CD14-positive monocyte (primary cell): ENCODE data around the gene RTN4R. TPM values are rescaled to one million over a fixed set of nuclear protein-coding genes. Genes with fewer than 3 reads are reported as not detected.
"Not testable (repeated sequence)": the region's sequence is repeated elsewhere in the genome, so short reads cannot be mapped to it uniquely, and the experiment has no call there.

Experiments
- DNase-seq, 3 donors: peaks; one replicate each; pipeline ENCODE4 v3.0.0-alpha.2; 2011 to 2022
- H2AFZ ChIP-seq: 2 replicates; pipeline ENCODE4 v1.6.0; 2012; ENCODE audit warnings: mild to moderate bottlenecking, low read depth, low read length, inconsistent platforms; ENCODE audit not compliant: insufficient read depth, poor library complexity, severe bottlenecking
- H3K27ac ChIP-seq, 2 donors: 1 replicate in 1 of 2; 2 replicates in 1 of 2; pipeline ENCODE4 v1.5.1; 2012 to 2013; ENCODE audit warnings: low read length in 2 of 2, control low read depth in 1 of 2, inconsistent platforms in 1 of 2, low read depth in 1 of 2, mild to moderate bottlenecking in 1 of 2
- H3K27me3 ChIP-seq, 2 donors: one replicate each; pipeline versions ENCODE4 v1.6.0 to v1.6.1; 2011 to 2013; ENCODE audit warnings: low read length in 2 of 2; ENCODE audit not compliant: control insufficient read depth in 2 of 2, insufficient read depth in 2 of 2
- H3K36me3 ChIP-seq, 2 donors: replicated peaks in 1 of 2; 1 replicate in 1 of 2; 2 replicates in 1 of 2; pipeline versions ENCODE4 v1.5.1 to v1.6.1; 2012 to 2013; ENCODE audit warnings: low read length in 2 of 2, control low read depth in 1 of 2, inconsistent platforms in 1 of 2, mild to moderate bottlenecking in 1 of 2; ENCODE audit not compliant: insufficient read depth in 2 of 2, control insufficient read depth in 1 of 2
- H3K4me1 ChIP-seq, 2 donors: 1 replicate in 1 of 2; 2 replicates in 1 of 2; pipeline versions ENCODE4 v1.5.1 to v1.6.1; 2012 to 2013; ENCODE audit warnings: low read length in 2 of 2, control low read depth in 1 of 2, inconsistent platforms in 1 of 2, mild to moderate bottlenecking in 1 of 2, moderate library complexity in 1 of 2; ENCODE audit not compliant: insufficient read depth in 2 of 2, control insufficient read depth in 1 of 2
- H3K4me2 ChIP-seq: replicated peaks from 2 replicates; pipeline ENCODE3; 2012; ENCODE audit warnings: low read length, moderate library complexity, mild to moderate bottlenecking; ENCODE audit not compliant: poor library complexity, severe bottlenecking; ENCODE audit errors: extremely low read depth
- H3K4me3 ChIP-seq, 3 experiments: fragments of 200-600 bp in 1 of 3; sonication (generic) in 1 of 3; replicated peaks in 1 of 3; 1 replicate in 2 of 3; 2 replicates in 1 of 3; pipeline ENCODE4 v1.5.1; 2011 to 2013; ENCODE audit warnings: low read length in 3 of 3, mild to moderate bottlenecking in 3 of 3, control low read depth in 2 of 3, low read depth in 2 of 3, inconsistent platforms in 1 of 3, moderate library complexity in 1 of 3
- H3K79me2 ChIP-seq: 2 replicates; pipeline ENCODE4 v1.6.0; 2012; ENCODE audit warnings: mild to moderate bottlenecking, control low read depth, inconsistent platforms, low read length, moderate library complexity; ENCODE audit not compliant: insufficient read depth
- H3K9ac ChIP-seq: 2 replicates; pipeline ENCODE4 v1.6.0; 2017; ENCODE audit warnings: low read length, mild to moderate bottlenecking; ENCODE audit not compliant: insufficient read depth, poor library complexity, severe bottlenecking
- H3K9me3 ChIP-seq, 2 donors: replicated peaks in 1 of 2; 1 replicate in 1 of 2; 2 replicates in 1 of 2; pipeline versions ENCODE4 v1.5.1 to v1.6.1; 2012 to 2013; ENCODE audit warnings: low read length in 2 of 2, control low read depth in 1 of 2; ENCODE audit not compliant: control insufficient read depth in 1 of 2, insufficient read depth in 1 of 2
- H4K20me1 ChIP-seq: 2 replicates; pipeline ENCODE4 v1.6.0; 2012; ENCODE audit warnings: mild to moderate bottlenecking, low read length, control low read depth, moderate library complexity; ENCODE audit not compliant: insufficient read depth
- H3K27ac Mint-ChIP-seq, 7 donors: one replicate each; pipeline ENCODE4 v1.8.0; 2020; ENCODE audit warnings: mild to moderate bottlenecking in 7 of 7, mixed read lengths in 7 of 7, moderate library complexity in 6 of 7, inconsistent platforms in 2 of 7
- H3K27me3 Mint-ChIP-seq, 3 donors: one replicate each; pipeline ENCODE4 v1.8.0; 2021 to 2022; ENCODE audit warnings: low read depth in 3 of 3, mild to moderate bottlenecking in 3 of 3, mixed read lengths in 3 of 3, moderate library complexity in 3 of 3, inconsistent platforms in 1 of 3
- H3K36me3 Mint-ChIP-seq, 2 donors: one replicate each; pipeline ENCODE4 v1.8.0; 2020; ENCODE audit warnings: mixed read lengths in 2 of 2, inconsistent platforms in 1 of 2, mild to moderate bottlenecking in 1 of 2
- H3K4me1 Mint-ChIP-seq: one replicate; pipeline ENCODE4 v1.8.0; 2020; ENCODE audit warnings: mild to moderate bottlenecking, mixed read lengths
- H3K4me3 Mint-ChIP-seq, 2 donors: one replicate each; pipeline ENCODE4 v1.8.0; 2020; ENCODE audit warnings: mild to moderate bottlenecking in 2 of 2, mixed read lengths in 2 of 2, moderate library complexity in 1 of 2
- H3K9me3 Mint-ChIP-seq, 7 donors: one replicate each; pipeline ENCODE4 v1.8.0; 2020 to 2022; ENCODE audit warnings: mixed read lengths in 7 of 7, mild to moderate bottlenecking in 6 of 7, moderate library complexity in 6 of 7, inconsistent platforms in 2 of 7
- CTCF ChIP-seq: fragments of 200-600 bp; IDR thresholded peaks from one replicate; pipeline ENCODE4 v1.8.0; 2022; ENCODE audit warnings: antibody characterized with exemption, mild to moderate bottlenecking
- WGBS: methylation state at CpG from one replicate; pipeline ENCODE4 v1.1.5; 2013; ENCODE audit warnings: missing lambda C conversion rate; ENCODE audit not compliant: insufficient coverage; 5-methylcytosine and 5-hydroxymethylcytosine counted together
- intact Hi-C, 2 donors: fragments of 100-400 bp; cut with micrococcal nuclease; formaldehyde crosslinking; loops; one replicate each; pipeline versions ENCODE4 v1.15.0 to v1.15.1; 2023
- polyA plus RNA-seq, 3 donors: library from polyadenylated mRNA; depleted of rRNA in 1 of 3; unstranded in 2 of 3; stranded (reverse) in 1 of 3; fragments of 300-500 nt in 2 of 3; fragments of >200 nt in 1 of 3; fragmentation: Illumina TruSeq in 2 of 3; gene quantifications; 1 replicate in 2 of 3; 2 replicates in 1 of 3; pipeline ENCODE4 v1.2.3, GENCODE V29; 2012 to 2021

RTN4R gene
- polyA plus RNA-seq, 3 donors, result not detected

GRCh38 chr22:20279662-20280134, 11.6 kb upstream of the RTN4R start:
- Histone ChIP-seq H3K27me3 (no peaks in the 10 kb centered on the region), H3K27ac (no peak overlapping the region), H3K9ac (no peak overlapping the region), H3K4me1 (no peaks in the 10 kb centered on the region), H3K4me3 (no peak overlapping the region), H2AFZ (no peak overlapping the region), H4K20me1 (no peaks in the 10 kb centered on the region), H3K36me3 (no peaks in the 10 kb centered on the region), H3K79me2 (no peaks in the 10 kb centered on the region), H3K4me2 (no peak overlapping the region), H3K9me3 (no peaks in the 10 kb centered on the region)
- H3K27ac Mint-ChIP-seq, result no peak overlapping the region
- no peaks in the 10 kb centered on the region for H3K9me3 Mint-ChIP-seq
- H3K27me3 Mint-ChIP-seq, result peaks cover 0 to 2% (median 0%) of the 10 kb centered on the region in 3 donors
- TF ChIP-seq CTCF, result no peak
- no peaks in the 10 kb centered on the region for H3K36me3 Mint-ChIP-seq
- no peak for DNase-seq
- H3K4me3 Mint-ChIP-seq, result no peak overlapping the region
- H3K4me1 Mint-ChIP-seq, result no peaks in the 10 kb centered on the region
- intact Hi-C loops, result loop anchor here (10.0 kb wide), 2 partner anchors 305 to 1315 kb away; no protein-coding TSS in a partner anchor
- 78% methylated on average over 14 of the region's 15 CpGs for WGBS

- H3K4me2 ChIP-seq, H3K27ac Mint-ChIP-seq, H3K27me3 Mint-ChIP-seq, H3K36me3 ChIP-seq, H2AFZ ChIP-seq, DNase-seq, H3K4me1 ChIP-seq, H3K79me2 ChIP-seq, H4K20me1 ChIP-seq, H3K36me3 Mint-ChIP-seq, H3K4me3 Mint-ChIP-seq, H3K9me3 Mint-ChIP-seq, H3K9me3 ChIP-seq, H3K27ac ChIP-seq, H3K9ac ChIP-seq, H3K4me3 ChIP-seq, H3K4me1 Mint-ChIP-seq, H3K27me3 ChIP-seq: not testable (repeated sequence)
- 83% methylated on average over 1 of the region's 22 CpGs for WGBS
- intact Hi-C loops, result loop anchor here in 1 of 2 donors (10.0 kb wide), 1 partner anchor 1314 kb away; no protein-coding TSS in a partner anchor
Observed at GRCh38 chr22:20278726-20279490, 10.8 kb upstream of the RTN4R start.

- not testable (repeated sequence) for H3K9me3 Mint-ChIP-seq, H4K20me1 ChIP-seq, H3K9me3 ChIP-seq, H3K79me2 ChIP-seq, H3K9ac ChIP-seq, H3K27me3 Mint-ChIP-seq, H3K27me3 ChIP-seq, DNase-seq, H3K4me2 ChIP-seq, H3K4me3 Mint-ChIP-seq, H3K36me3 Mint-ChIP-seq, H3K4me3 ChIP-seq, H3K27ac ChIP-seq, H3K36me3 ChIP-seq, H3K4me1 Mint-ChIP-seq, H3K4me1 ChIP-seq, H2AFZ ChIP-seq, H3K27ac Mint-ChIP-seq
- intact Hi-C loops, result loop anchor here in 1 of 2 donors (10.0 kb wide), 1 partner anchor 1313 kb away; no protein-coding TSS in a partner anchor
- WGBS, result 82% methylated on average over 7 of the region's 18 CpGs
Observed at GRCh38 chr22:20277936-20278635, 10.0 kb upstream of the RTN4R start.
